ENCODE data around the gene MFSD6.

Gene MFSD6

DNA sequence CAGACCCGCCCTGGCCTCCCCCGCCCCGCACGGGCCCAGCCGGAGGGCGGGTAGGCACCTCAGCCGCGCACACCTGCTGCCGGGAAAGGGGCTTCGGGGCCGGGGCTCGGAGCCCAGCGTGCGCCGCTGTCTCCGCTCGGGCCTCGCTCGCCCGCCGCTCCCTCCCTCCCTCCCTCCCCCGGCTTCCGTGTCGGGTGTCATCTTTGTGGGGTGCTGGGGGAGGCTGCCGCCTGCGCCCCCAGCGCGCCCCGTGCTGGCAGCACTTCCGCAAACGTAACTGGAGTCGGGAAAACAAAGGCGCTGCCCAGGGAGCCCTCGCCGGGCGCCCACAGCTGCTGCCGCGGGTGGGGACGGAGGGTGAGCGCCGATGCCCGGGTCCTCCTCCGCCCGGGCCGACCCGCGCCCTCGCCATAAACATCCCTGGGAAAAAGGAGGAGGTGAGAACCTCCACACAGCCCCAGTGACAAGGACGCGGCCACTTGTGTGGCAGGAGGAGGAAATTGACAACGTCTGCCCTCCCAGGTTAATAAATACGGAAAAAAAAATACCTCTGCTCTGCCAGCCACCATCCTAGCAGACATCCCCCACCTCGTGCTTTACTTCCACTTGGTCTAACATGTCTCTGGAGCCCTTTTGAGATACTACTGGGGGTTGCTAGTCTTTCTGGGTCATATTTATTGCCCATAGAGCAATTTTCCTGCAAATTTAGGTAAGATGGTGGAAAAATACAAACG, 550 bp downstream of the MFSD6 start (continued):
- no peak for TF ChIP-seq ZNF121 (tag by site-specific recombination; IDR thresholded peaks at IDR 0.05)
- TF ChIP-seq ZBTB1 (tag by site-specific recombination; IDR thresholded peaks at IDR 0.05): no peak
- TF ChIP-seq HOXD13 (CRISPR knock-in tag; IDR thresholded peaks at IDR 0.05; ENCODE audit: borderline replicate concordance): no peak
- no peak for TF ChIP-seq ZNF792 (tag by site-specific recombination; IDR thresholded peaks at IDR 0.05)
- no peak for TF ChIP-seq ZNF37A (tag by site-specific recombination; IDR thresholded peaks at IDR 0.05)
- TF ChIP-seq GLIS2 (tag by site-specific recombination; IDR thresholded peaks at IDR 0.05): peak; percentile 80
- TF ChIP-seq ZNF621 (tag by site-specific recombination; IDR thresholded peaks at IDR 0.05): no peak
- TF ChIP-seq OVOL3 (tag by site-specific recombination; IDR thresholded peaks at IDR 0.05): no peak
- TF ChIP-seq BCL11A (tag by site-specific recombination; IDR thresholded peaks at IDR 0.05; ENCODE audit: low read depth): no peak
- no peak for TF ChIP-seq MEIS1 (CRISPR knock-in tag; IDR thresholded peaks at IDR 0.05; ENCODE audit: borderline replicate concordance)
- no peak for TF ChIP-seq ZNF146 (tag by site-specific recombination; IDR thresholded peaks at IDR 0.05)
- no peak for TF ChIP-seq ZNF571 (tag by site-specific recombination; IDR thresholded peaks at IDR 0.05)
- no peak for TF ChIP-seq ZNF302 (tag by site-specific recombination; IDR thresholded peaks at IDR 0.05; ENCODE audit: low read depth)
- no peak for TF ChIP-seq ZNF677 (tag by site-specific recombination; IDR thresholded peaks at IDR 0.05)
- TF ChIP-seq ZNF785 (tag by site-specific recombination; IDR thresholded peaks at IDR 0.05): no peak
- peak; percentile 78 for TF ChIP-seq HIC1 (tag by site-specific recombination; IDR thresholded peaks at IDR 0.05)
- no peak for TF ChIP-seq ZNF624 (tag by site-specific recombination; IDR thresholded peaks at IDR 0.05)
- TF ChIP-seq ZNF132 (tag by site-specific recombination; IDR thresholded peaks at IDR 0.05; ENCODE audit: borderline replicate concordance): no peak
- no peak for TF ChIP-seq ZNF341 (tag by site-specific recombination; IDR thresholded peaks at IDR 0.05; ENCODE audit: low read depth)
- TF ChIP-seq ZNF558 (tag by site-specific recombination; IDR thresholded peaks at IDR 0.05): no peak
- TF ChIP-seq, protein P1, sequence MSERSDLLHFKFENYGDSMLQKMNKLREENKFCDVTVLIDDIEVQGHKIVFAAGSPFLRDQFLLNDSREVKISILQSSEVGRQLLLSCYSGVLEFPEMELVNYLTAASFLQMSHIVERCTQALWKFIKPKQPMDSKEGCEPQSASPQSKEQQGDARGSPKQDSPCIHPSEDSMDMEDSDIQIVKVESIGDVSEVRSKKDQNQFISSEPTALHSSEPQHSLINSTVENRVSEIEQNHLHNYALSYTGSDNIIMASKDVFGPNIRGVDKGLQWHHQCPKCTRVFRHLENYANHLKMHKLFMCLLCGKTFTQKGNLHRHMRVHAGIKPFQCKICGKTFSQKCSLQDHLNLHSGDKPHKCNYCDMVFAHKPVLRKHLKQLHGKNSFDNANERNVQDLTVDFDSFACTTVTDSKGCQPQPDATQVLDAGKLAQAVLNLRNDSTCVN (tag by site-specific recombination; optimal IDR thresholded peaks at IDR 0.05): peak; percentile 67
- no peak for TF ChIP-seq WT1 (tag by site-specific recombination; IDR thresholded peaks at IDR 0.05)
- TF ChIP-seq ZNF423 (tag by site-specific recombination; IDR thresholded peaks at IDR 0.05): peak; percentile 80
- no peak for TF ChIP-seq PRDM2 (tag by site-specific recombination; IDR thresholded peaks at IDR 0.05; ENCODE audit: borderline replicate concordance)
- no peak for TF ChIP-seq ZNF510 (tag by site-specific recombination; IDR thresholded peaks at IDR 0.05; ENCODE audit: insufficient replicate concordance)
- TF ChIP-seq ZEB2 (tag by site-specific recombination; IDR thresholded peaks at IDR 0.05): 0 out of 2 replicates have a peak, but pooled peaks have one; percentile 21
- no peak for TF ChIP-seq RBAK (tag by site-specific recombination; IDR thresholded peaks at IDR 0.05)
- TF ChIP-seq ZNF658 (tag by site-specific recombination; IDR thresholded peaks at IDR 0.05): no peak
- TF ChIP-seq ZBTB21 (tag by site-specific recombination; IDR thresholded peaks at IDR 0.05): no peak
- no peak for TF ChIP-seq ZNF133 (tag by site-specific recombination; IDR thresholded peaks at IDR 0.05)
- TF ChIP-seq KLF7 (tag by site-specific recombination; IDR thresholded peaks at IDR 0.05; ENCODE audit: borderline replicate concordance): no peak
- no peak for TF ChIP-seq ZNF311 (tag by site-specific recombination; IDR thresholded peaks at IDR 0.05; ENCODE audit: borderline replicate concordance)
- no peak for TF ChIP-seq YY2 (tag by site-specific recombination; IDR thresholded peaks at IDR 0.05)
- no peak for TF ChIP-seq ZFP3 (tag by site-specific recombination; IDR thresholded peaks at IDR 0.05; ENCODE audit: low read depth)
